ENCODE results near the gene PHF2.

Gene PHF2

GRCh38 chr9:93587651-93588347, 11.4 kb downstream of the PHF2 start:
- DNase-seq = no peak

GRCh38 chr9:93588641-93589609, 12.5 kb downstream of the PHF2 start:
- no peak for DNase-seq

DNA sequence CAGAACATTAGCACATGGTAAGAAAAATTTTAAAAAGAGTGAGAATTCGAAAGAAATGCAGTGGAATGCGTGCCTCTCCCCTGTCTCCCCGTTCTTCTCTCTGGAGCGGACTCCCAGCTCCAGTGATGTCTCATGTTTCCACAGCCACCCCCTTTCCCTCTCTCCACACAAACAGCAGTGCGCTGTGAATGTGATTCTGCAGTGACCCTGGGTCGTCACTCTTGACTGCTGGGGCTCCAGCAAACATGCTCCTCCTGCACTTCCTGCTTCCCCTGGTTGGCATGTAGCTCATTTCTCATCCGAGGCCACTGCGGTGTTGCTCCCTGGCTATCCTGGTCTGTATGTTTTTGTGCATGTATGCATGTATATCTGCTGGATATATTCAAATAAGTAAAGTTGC, 13.3 kb downstream of the PHF2 start:
- no peak for DNase-seq

GRCh38 chr9:93590609-93591234, 14.3 kb downstream of the PHF2 start:
- DNase-seq = no peak

DNA sequence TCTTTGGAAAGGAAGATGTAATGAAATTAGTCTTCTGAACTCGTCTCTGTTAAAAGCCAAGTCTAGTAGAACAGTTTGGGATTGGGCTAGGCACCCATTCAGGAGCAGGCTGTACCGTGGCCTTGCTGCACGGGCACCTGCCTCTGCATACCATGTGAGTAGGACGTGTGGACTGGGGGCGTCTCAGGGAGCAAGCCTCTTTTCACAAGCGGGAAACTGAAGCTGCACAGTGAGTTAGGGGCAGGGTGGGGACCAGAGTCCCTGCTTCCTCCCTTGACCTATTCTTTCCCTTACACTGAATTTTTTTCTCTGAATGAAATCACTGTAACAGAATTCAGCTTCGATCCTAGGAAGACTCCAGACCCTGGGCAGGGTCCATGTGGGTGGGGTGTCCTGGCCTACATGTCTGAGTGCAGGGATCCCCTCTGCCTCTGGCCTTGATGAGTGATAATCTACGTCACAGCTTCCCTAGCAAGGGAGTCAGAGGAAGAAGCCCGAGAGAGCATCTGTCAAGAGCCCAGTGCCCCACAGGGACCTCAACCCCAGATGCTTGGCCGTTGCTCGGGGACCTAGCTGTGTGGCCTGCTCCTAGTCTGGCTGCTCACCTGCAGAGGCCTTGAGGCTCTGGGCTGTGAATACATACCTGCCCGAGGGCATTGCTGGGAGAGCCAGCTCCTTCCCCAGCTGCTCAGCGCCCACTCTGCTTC, 15.1 kb downstream of the PHF2 start:
- no peak for DNase-seq

DNA sequence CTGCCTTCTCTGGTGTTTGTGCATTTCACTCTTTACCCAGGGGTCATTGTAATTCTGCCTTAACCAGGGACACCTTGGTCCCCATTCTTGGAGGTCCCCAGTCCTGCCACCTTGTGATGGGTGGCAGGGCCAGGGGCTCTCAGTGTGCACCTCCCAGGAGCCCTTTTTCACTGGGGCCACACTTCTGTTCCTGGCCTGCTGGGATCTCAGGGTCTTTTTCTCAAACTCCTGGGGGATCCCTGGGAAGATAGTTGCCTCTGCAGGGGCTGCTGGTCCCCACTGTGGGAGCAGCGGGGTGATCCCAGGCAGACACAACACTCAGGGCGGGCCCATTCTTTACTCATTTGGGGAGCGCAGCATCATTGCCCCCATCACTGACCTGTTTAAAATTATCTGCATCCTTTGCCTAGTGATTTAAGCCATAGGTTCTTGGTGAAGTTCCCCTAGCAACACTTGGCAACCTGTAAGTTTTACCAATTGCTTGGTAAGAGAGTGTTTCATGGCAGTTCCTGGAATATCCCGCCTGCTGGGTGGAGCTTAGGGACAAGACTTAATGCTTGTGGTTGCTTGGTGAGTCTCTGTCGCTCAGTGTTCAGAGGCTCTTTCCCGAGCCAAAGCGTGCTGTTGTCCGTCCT, 15.7 kb downstream of the PHF2 start:
- DNase-seq = no peak

GRCh38 chr9:93592643-93593021, 16.2 kb downstream of the PHF2 start:
- no peak for DNase-seq

DNA sequence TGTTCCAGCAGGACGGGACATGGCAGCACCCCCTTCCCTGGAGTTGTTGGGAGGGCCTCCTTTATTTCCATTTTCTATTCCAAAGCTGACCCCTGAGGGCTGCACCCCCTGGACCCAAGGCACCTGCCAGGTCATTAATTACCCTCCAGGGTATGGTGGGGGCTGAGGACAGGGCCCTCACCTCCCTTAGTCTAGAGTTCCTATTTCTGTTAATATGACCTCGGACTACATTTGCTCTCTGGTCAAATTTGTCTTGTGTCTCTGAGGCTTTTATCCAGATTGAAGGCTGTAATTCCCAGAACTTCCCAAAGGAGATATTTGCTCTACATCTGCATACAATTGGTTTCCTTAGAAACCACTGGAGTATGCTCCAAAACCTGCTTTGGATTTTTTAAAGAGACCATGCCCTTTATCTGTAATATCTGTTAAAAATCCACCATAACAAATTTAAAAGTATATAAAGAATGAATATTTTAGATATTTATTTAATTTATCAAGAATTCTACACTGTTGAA, 16.8 kb downstream of the PHF2 start:
- DNase-seq = no peak

GRCh38 chr9:93594041-93594756, 17.8 kb downstream of the PHF2 start:
- no peak for DNase-seq

DNA sequence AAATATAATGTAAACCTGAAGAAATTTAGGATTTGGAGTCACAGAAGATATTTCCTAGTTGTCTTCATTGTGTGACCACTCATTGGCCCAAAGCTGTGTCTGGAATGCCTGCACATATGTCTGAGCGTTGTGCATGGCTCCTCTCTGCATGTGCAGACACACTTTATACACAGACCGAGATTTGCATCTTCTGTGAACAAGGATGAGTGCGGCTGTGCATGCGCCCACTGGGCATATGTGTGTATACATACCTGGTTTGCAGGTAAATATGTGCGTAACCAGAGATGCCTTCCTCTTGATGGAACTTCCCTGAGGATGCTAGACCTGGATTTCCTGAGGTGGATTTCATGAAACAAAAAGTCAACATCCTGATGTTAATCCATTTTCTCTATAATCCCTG, 19.1 kb downstream of the PHF2 start:
- no peak for DNase-seq

GRCh38 chr9:93595861-93596365, 19.5 kb downstream of the PHF2 start:
- no peak for DNase-seq

GRCh38 chr9:93596399-93596798, 20.0 kb downstream of the PHF2 start:
- no peak for DNase-seq

- DNase-seq = no peak
Measured at GRCh38 chr9:93597142-93597706, 20.8 kb downstream of the PHF2 start.

GRCh38 chr9:93597871-93598646, 21.7 kb downstream of the PHF2 start:
- no peak for DNase-seq

GRCh38 chr9:93598647-93599241, 22.4 kb downstream of the PHF2 start:
- DNase-seq = peak; percentile 36

GRCh38 chr9:93599571-93600403, 23.4 kb downstream of the PHF2 start:
- no peak for DNase-seq

DNA sequence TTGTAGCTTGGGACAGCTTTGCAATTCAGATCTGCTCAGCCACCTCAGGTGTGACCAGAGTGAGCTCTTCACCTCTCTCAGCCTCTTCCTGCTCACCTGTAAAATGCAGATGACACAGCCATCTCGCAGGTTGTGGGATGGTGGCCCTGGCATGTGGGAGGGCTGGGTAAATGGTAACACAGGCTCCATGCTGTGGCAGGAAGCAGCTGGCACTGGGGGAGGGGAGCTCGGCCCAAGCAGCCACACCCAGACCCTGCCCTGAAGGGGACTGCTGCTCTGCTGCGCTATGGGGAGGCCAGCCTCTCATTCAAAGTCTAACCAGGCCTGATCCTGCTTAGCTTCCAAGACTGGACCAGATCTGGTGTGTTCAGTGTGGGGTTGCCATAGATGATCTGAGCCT, 24.1 kb downstream of the PHF2 start:
- no peak for DNase-seq

DNA sequence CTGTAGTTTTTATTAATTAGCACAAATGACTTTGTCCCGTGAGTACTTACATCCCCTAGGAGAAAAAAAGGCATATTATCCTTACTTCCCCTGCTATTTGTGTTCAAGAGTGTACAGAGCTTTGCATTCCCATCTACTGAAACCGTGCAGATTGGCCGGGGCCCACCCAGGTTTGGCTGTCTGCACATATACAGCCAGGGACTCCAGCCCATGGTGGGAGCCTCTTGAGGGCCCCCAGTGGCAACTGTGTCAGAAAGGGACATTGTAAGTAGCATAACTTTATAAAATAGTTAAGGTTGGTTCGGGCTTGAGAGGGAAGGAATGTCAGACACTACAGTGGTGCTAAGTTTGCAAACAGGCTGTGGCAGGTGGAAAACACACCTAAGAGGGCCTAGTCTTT, 24.7 kb downstream of the PHF2 start:
- no peak for DNase-seq

GRCh38 chr9:93601666-93602065, 25.3 kb downstream of the PHF2 start:
- no peak for DNase-seq

Data from central memory CD4-positive, alpha-beta T cell (primary cell).